Liver (tissue), 9 donors: ENCODE results near the gene MAPT. TPM values are rescaled to one million over a fixed set of nuclear protein-coding genes. Genes with fewer than 3 reads are reported as not detected.

Source experiments
- DNase-seq: peaks from one replicate; pipeline ENCODE4 v3.0.0-alpha.2; 2017; ENCODE audit warnings: low spot score
- H3K27ac ChIP-seq, 2 donors: one replicate each; pipeline ENCODE4 v1.7.0; 2013; ENCODE audit warnings: inconsistent platforms in 2 of 2, low read length in 2 of 2, control low read depth in 1 of 2, low read depth in 1 of 2, mild to moderate bottlenecking in 1 of 2
- H3K27me3 ChIP-seq, 4 donors: one replicate each; pipeline versions ENCODE4 v1.6.1 to v1.7.0; 2013; ENCODE audit warnings: low read length in 3 of 4, inconsistent platforms in 1 of 4, mild to moderate bottlenecking in 1 of 4, moderate library complexity in 1 of 4; ENCODE audit not compliant: control insufficient read depth in 4 of 4, insufficient read depth in 4 of 4
- H3K36me3 ChIP-seq, 4 donors: one replicate each; pipeline versions ENCODE4 v1.6.1 to v1.7.0; 2013; ENCODE audit warnings: low read length in 3 of 4, mild to moderate bottlenecking in 3 of 4, low read depth in 1 of 4, moderate library complexity in 1 of 4; ENCODE audit not compliant: control insufficient read depth in 4 of 4, insufficient read depth in 3 of 4
- H3K4me1 ChIP-seq, 4 donors: one replicate each; pipeline versions ENCODE4 v1.6.1 to v1.7.0; 2013; ENCODE audit warnings: low read length in 3 of 4, mild to moderate bottlenecking in 3 of 4, moderate library complexity in 1 of 4; ENCODE audit not compliant: control insufficient read depth in 4 of 4, insufficient read depth in 4 of 4
- H3K4me3 ChIP-seq, 3 donors: one replicate each; pipeline versions ENCODE4 v1.6.1 to v1.7.0; 2013; ENCODE audit warnings: low read length in 3 of 3, control low read depth in 1 of 3, low read depth in 1 of 3, mild to moderate bottlenecking in 1 of 3
- H3K9ac ChIP-seq, 2 donors: one replicate each; pipeline ENCODE4 v1.7.0; 2013; ENCODE audit warnings: low read length in 2 of 2, mild to moderate bottlenecking in 2 of 2, moderate library complexity in 2 of 2, control low read depth in 1 of 2, low read depth in 1 of 2
- H3K9me3 ChIP-seq, 4 donors: one replicate each; pipeline versions ENCODE4 v1.6.1 to v1.7.0; 2013; ENCODE audit warnings: low read length in 3 of 4; ENCODE audit not compliant: control insufficient read depth in 4 of 4
- ATF3 ChIP-seq: IDR thresholded peaks from 2 replicates; pipeline ENCODE4 v1.6.1; 2016; ENCODE audit warnings: antibody characterized with exemption
- CTCF ChIP-seq: fragments of 150-350 bp; IDR thresholded peaks from 2 replicates; pipeline ENCODE4 v1.5.1; 2017; ENCODE audit warnings: improper control_type of control experiment, low read depth, low read length; ENCODE audit not compliant: missing input control
- EGR1 ChIP-seq, 2 donors: IDR thresholded peaks; 2 replicates each; pipeline ENCODE4 v1.6.1; 2016 to 2018; ENCODE audit warnings: antibody characterized with exemption in 2 of 2, low read depth in 2 of 2
- FOXA1 ChIP-seq: IDR thresholded peaks from 2 replicates; pipeline ENCODE4 v1.6.1; 2016; ENCODE audit warnings: antibody characterized with exemption
- FOXA2 ChIP-seq: IDR thresholded peaks from 2 replicates; pipeline ENCODE4 v1.6.1; 2016; ENCODE audit warnings: antibody characterized with exemption
- GABPA ChIP-seq, 2 donors: IDR thresholded peaks in 1 of 2; conservative IDR thresholded peaks in 1 of 2; 2 replicates each; pipeline ENCODE4 v1.6.1; 2016; ENCODE audit warnings: antibody characterized with exemption in 2 of 2, mild to moderate bottlenecking in 1 of 2, moderate library complexity in 1 of 2
- HNF4A ChIP-seq, 2 donors: conservative IDR thresholded peaks; 2 replicates each; pipeline ENCODE4 v1.6.1; 2016; ENCODE audit warnings: antibody characterized with exemption in 2 of 2, mild to moderate bottlenecking in 2 of 2
- HNF4G ChIP-seq: IDR thresholded peaks from 2 replicates; pipeline ENCODE4 v1.6.1; 2016; ENCODE audit warnings: antibody characterized with exemption
- JUND ChIP-seq, 2 donors: IDR thresholded peaks; 2 replicates each; pipeline ENCODE4 v1.6.1; 2016; ENCODE audit warnings: antibody characterized with exemption in 2 of 2
- MAX ChIP-seq: IDR thresholded peaks from 2 replicates; pipeline ENCODE4 v1.6.1; 2016; ENCODE audit warnings: antibody characterized with exemption
- NR2F2 ChIP-seq: IDR thresholded peaks from 2 replicates; pipeline ENCODE4 v1.6.1; 2016; ENCODE audit warnings: antibody characterized with exemption
- RAD21 ChIP-seq, 2 donors: IDR thresholded peaks; 2 replicates each; pipeline ENCODE4 v1.6.1; 2016; ENCODE audit warnings: antibody characterized with exemption in 2 of 2, mild to moderate bottlenecking in 2 of 2
- REST ChIP-seq: IDR thresholded peaks from 2 replicates; pipeline ENCODE4 v1.6.1; 2016; ENCODE audit warnings: antibody characterized with exemption, mild to moderate bottlenecking
- RXRA ChIP-seq, 2 donors: IDR thresholded peaks; 2 replicates each; pipeline ENCODE4 v1.6.1; 2017 to 2018; ENCODE audit warnings: antibody characterized with exemption in 2 of 2, mild to moderate bottlenecking in 1 of 2
- SP1 ChIP-seq: IDR thresholded peaks from 2 replicates; pipeline ENCODE4 v1.6.1; 2018; ENCODE audit warnings: antibody characterized with exemption, mild to moderate bottlenecking
- TAF1 ChIP-seq: conservative IDR thresholded peaks from 2 replicates; pipeline ENCODE4 v1.6.1; 2016; ENCODE audit warnings: antibody characterized with exemption, mild to moderate bottlenecking
- YY1 ChIP-seq: IDR thresholded peaks from 2 replicates; pipeline ENCODE4 v1.6.1; 2016; ENCODE audit warnings: antibody characterized with exemption, mild to moderate bottlenecking
- ZBTB33 ChIP-seq: IDR thresholded peaks from 2 replicates; pipeline ENCODE4 v1.6.1; 2016; ENCODE audit warnings: antibody characterized with exemption
- WGBS: extraction: QIAGEN DNeasy Blood & Tissue Kit; methylation state at CpG from one replicate; pipeline ENCODE4 v1.1.7; 2013; 5-methylcytosine and 5-hydroxymethylcytosine counted together
- polyA plus RNA-seq, 2 donors: library from polyadenylated mRNA; stranded (reverse) in 1 of 2; unstranded in 1 of 2; fragments of 200-250 nt in 1 of 2; fragments of >200 nt in 1 of 2; fragmentation: Nextera tagmentation in 1 of 2; extraction: Ambion mirVana in 1 of 2; gene quantifications; one replicate each; pipeline versions ENCODE4 v1.2.1 to v1.2.3, GENCODE V29; 2013 to 2015
- total RNA-seq, 2 donors: library from RNA; depleted of rRNA; stranded (reverse); fragments of >200 nt; gene quantifications; one replicate each; pipeline ENCODE4 v1.2.3, GENCODE V29; 2014
- donor health status: healthy.
- donor health status: healthy.
- donor health status: healthy.
- donor health status: healthy.
- donor health status: healthy.

Gene MAPT
- total and polyA plus RNA-seq, 4 donors, result 0.05 to 0.67 (median 0.27) TPM

GRCh38 chr17:46027048-46027975 is 133.0 kb downstream of the MAPT start:
- no peak overlapping the region for H3K4me3 ChIP-seq
- no peak overlapping the region for H3K9ac ChIP-seq
- no peaks in the 10 kb centered on the region for H3K9me3 ChIP-seq
- no peaks in the 10 kb centered on the region for H3K4me1 ChIP-seq
- no peak for DNase-seq
- WGBS, result 84% methylated on average over 12 of the region's 12 CpGs
- no peaks in the 10 kb centered on the region for H3K27me3 ChIP-seq
- no peak overlapping the region for H3K27ac ChIP-seq
- no peak for TF ChIP-seq ZBTB33
- TF ChIP-seq YY1, result no peak
- TF ChIP-seq MAX, result no peak
- TF ChIP-seq RAD21 (IDR thresholded peaks at IDR 0.05), result no peak
- no peak for TF ChIP-seq EGR1 (IDR thresholded peaks at IDR 0.05; ENCODE audit: low read depth in 2 of 2)
- no peak for TF ChIP-seq TAF1
- no peak for TF ChIP-seq HNF4G
- no peak for TF ChIP-seq CTCF
- no peak for TF ChIP-seq JUND (IDR thresholded peaks at IDR 0.05)
- TF ChIP-seq FOXA2, result no peak
- TF ChIP-seq REST, result no peak
- no peak for TF ChIP-seq FOXA1
- TF ChIP-seq RXRA (IDR thresholded peaks at IDR 0.05), result no peak
- TF ChIP-seq HNF4A (conservative IDR thresholded peaks at IDR 0.05), result no peak
- TF ChIP-seq GABPA (IDR thresholded peaks at IDR 0.05 in 1 of 2, conservative IDR thresholded peaks at IDR 0.05 in 1 of 2), result no peak
- TF ChIP-seq ATF3, result no peak
- no peak for TF ChIP-seq SP1
- TF ChIP-seq NR2F2, result no peak
- H3K36me3 ChIP-seq, result peaks cover 8 to 29% (median 23%) of the 10 kb centered on the region in 4 donors
